HG03558 (cell line): Measurements from ENCODE around the gene FAM24A.
A peak's percentile ranks its signal among the peaks of the same experiment; 100 is the strongest.

Experiments
- ATAC-seq: cut with Tn5 transposase; IDR thresholded peaks from one replicate; pipeline ENCODE4 v1.9.1; 2021; ENCODE audit warnings: moderate number of reproducible peaks; ENCODE audit not compliant: unreplicated experiment; ENCODE audit errors: extremely low read depth

The FAM24A gene

GRCh38 chr10:122915700-122916099 lies 5.3 kb downstream of the FAM24A start:
- ATAC-seq, result no peak

- no peak for ATAC-seq
Measured at GRCh38 chr10:122930140-122930539, 19.7 kb downstream of the FAM24A start.

- no peak for ATAC-seq
Measured at GRCh38 chr10:122931088-122931906, 20.9 kb downstream of the FAM24A start.

- ATAC-seq, result no peak
Measured at GRCh38 chr10:122939133-122939855, 28.9 kb downstream of the FAM24A start.

GRCh38 chr10:122939856-122940543 lies 29.6 kb downstream of the FAM24A start:
- no peak for ATAC-seq

- no peak for ATAC-seq
Measured at GRCh38 chr10:122949296-122949695, 38.9 kb downstream of the FAM24A start.

GRCh38 chr10:122953902-122954730 lies 43.7 kb downstream of the FAM24A start, which contains the start of gene C10orf88:
TSS of gene C10orf88 (minus strand) at chr10:122954227. CDS start at chr10:122954178, 49 bp downstream.
- peak; percentile 92 for ATAC-seq

- ATAC-seq, result no peak
Measured at GRCh38 chr10:122954731-122955050, 44.3 kb downstream of the FAM24A start.

GRCh38 chr10:122955892-122956291 lies 45.5 kb downstream of the FAM24A start:
- no peak for ATAC-seq

GRCh38 chr10:122957474-122957873 lies 47.1 kb downstream of the FAM24A start:
- no peak for ATAC-seq

GRCh38 chr10:122962405-122962804 lies 52.0 kb downstream of the FAM24A start:
- ATAC-seq, result no peak
